NCI-H345 treated with DMSO at 0.1 percent for 48 hours (cell line): ENCODE measurements around the gene IL18BP.
A peak's percentile ranks its signal among the peaks of the same experiment; 100 is the strongest.

Experiments used
- DNase-seq: peaks from one replicate; lab custom pipeline; 2025; ENCODE audit not compliant: unreplicated experiment; lab: John Stamatoyannopoulos, UW

IL18BP gene

DNA sequence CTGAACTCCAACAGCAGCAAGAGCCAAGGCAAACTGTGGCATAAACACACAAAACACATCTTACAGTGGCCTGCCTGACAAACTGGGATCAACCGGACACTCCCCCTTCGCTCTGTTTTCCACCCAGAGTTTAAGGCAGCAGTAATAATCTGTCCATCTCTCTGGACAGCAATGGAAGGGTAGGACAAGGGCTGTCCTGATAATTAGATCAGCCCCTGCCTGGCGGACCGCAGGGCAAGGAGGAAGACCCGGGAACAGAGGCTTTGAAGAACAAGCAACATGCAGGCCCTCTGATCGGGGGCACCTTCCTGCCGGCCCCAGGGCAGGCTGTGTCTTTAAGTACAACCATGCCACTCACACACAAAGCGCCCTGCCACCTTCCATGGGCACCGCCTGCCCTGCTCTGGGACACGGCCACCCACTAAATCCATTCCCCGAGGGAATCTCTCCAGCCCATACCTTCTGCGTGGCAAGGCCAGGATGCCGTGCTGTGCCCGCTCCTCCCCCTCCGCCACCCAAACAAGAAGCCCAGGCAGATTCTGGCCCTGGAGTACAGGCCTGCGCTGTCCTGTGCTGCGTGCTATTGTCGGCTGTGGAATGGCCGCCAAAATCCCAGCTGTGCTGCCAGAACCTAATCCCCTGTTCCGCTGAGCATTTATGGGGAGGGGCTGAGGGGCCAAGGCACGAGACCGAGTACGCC is 42.8 kb downstream of the IL18BP start:
- DNase-seq, result peak; percentile 60

DNA sequence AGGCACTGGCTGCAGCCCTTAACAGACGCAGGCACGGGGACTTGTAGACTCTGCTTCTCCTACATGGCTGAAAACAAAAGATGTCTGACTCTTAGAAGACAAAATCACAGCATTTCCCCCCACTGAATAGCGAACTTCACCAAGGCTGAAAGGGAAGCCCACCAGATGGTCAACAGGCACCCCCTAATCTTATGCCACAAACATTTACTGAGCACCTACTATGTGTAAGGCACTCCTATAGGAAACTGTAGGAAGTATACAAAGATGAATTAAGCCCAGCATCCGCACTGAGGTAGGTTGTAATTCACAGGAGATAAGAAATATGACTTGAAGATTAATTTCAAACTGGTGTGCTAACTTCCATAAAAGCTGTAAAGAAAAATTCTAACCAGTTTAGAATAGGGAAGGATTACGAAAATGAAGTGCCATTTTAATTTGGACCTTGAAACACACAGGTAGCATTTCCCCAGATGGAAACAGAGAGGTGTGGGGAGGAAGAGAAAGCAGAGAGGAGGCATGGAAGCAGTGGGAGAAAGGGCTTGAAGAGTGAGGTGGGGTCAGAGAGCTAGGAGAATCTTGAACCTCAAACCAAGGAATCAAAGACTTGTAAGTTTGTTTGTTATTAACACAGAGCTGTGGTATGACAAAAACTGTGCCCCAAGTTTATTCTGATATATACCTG is 43.5 kb downstream of the IL18BP start:
- no peak for DNase-seq

DNA sequence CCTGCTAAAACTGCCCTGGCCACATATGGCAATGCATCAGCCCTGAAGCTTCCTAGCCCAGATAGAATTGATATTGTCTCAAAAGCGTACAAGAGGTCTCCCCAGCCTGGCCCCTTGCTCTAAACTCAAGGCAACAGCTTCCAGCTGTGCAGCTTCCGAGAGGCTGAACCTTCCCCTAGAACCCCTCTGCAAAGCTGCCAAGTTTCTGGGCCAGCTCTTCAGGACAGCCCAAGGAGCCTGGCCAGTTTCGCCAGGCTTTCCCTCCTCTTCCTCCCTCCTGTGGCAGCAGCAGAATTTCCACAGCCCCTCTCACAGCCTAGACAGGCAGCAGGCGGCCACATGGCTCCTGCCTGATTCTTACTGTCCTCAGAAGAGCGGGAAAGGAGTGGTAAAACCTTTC is 47.1 kb downstream of the IL18BP start:
- no peak for DNase-seq

DNA sequence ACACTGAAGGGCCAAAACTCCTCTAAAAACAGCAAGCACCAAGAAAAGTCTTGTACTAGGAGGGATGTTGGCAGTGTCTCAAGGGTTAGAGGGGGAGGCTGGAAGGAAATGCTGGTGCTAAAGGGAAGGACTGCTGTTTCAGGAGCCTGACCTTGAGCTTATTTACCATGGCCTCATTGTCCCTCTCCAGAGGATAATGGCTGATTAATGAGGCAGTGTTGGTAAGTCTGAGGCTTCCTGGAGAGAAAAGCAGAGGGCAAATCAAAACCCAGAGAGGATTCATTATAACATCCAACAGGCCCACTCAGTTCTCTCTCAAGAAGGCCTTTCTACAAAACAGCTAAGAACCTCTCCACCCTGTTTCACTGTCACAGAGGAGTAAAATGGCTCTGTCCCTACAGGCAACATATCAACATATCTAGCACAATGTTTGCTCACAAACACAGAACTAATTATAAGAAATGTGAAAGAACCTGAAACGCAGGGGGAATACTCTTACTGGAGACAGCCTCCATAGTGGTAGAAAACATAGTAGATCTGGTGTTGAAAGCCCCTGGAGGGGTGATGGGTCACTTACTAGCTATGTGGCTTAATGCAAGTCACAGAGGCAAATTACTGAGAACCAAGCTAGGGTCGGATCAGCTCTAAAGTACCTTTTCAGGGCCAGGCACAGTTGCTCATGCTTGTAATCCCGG is 50.2 kb downstream of the IL18BP start:
- no peak for DNase-seq
